ENCODE data around the gene IGBP1.

DNA sequence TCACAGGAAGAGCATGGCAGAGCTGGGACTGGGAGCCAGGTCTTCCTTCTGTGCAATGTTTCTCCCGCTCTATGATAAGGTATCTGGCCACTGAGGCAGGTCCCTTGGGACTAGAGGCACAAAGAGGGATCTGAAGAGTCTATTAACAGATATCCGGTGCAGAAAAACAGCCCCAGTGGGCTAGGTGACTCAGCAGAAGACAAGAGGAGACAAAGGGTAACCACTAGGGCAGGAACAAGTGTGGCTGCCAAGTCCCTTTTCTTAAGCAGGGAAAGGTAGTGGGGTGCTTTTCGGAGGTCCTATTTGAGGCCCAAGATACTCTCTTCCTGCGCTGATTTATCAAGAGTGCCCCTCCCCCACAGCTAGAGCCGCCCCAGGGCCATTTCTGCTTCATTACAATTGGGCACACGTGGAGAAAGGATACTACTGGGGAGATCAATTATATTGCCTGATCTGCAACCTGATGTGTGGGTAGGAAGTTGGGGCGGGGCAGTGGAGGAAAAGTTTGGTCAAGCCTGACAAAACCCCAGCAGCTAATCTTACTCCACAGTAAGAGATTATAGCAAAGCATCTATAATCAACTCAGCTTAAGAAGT, 43.8 kb downstream of the IGBP1 start, which contains the start of gene DGAT2L6:
- no peak for TF ChIP-seq CTBP1 (IDR thresholded peaks at IDR 0.05; ENCODE audit: borderline replicate concordance)
- TF ChIP-seq SUZ12 (IDR thresholded peaks at IDR 0.05): no peak
- no peak for TF ChIP-seq SP1 (IDR thresholded peaks at IDR 0.05)
- TF ChIP-seq TARDBP (IDR thresholded peaks at IDR 0.05): no peak
- TF ChIP-seq ELF4 (IDR thresholded peaks at IDR 0.05): no peak
- TF ChIP-seq, protein P1, sequence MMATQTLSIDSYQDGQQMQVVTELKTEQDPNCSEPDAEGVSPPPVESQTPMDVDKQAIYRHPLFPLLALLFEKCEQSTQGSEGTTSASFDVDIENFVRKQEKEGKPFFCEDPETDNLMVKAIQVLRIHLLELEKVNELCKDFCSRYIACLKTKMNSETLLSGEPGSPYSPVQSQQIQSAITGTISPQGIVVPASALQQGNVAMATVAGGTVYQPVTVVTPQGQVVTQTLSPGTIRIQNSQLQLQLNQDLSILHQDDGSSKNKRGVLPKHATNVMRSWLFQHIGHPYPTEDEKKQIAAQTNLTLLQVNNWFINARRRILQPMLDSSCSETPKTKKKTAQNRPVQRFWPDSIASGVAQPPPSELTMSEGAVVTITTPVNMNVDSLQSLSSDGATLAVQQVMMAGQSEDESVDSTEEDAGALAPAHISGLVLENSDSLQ (IDR thresholded peaks at IDR 0.05): no peak
- TF ChIP-seq FOXA1 (IDR thresholded peaks at IDR 0.05): no peak
- no peak for TF ChIP-seq FOXK2 (IDR thresholded peaks at IDR 0.05)
- TF ChIP-seq FOXM1 (IDR thresholded peaks at IDR 0.05; ENCODE audit: borderline replicate concordance): no peak
